GM18858 (cell line): Measurements from ENCODE around the gene SYNDIG1.

ENCODE experiments used
- ATAC-seq: cut with Tn5 transposase; IDR thresholded peaks from one replicate; pipeline ENCODE4 v1.9.1; 2021; ENCODE audit not compliant: unreplicated experiment

Gene SYNDIG1

DNA sequence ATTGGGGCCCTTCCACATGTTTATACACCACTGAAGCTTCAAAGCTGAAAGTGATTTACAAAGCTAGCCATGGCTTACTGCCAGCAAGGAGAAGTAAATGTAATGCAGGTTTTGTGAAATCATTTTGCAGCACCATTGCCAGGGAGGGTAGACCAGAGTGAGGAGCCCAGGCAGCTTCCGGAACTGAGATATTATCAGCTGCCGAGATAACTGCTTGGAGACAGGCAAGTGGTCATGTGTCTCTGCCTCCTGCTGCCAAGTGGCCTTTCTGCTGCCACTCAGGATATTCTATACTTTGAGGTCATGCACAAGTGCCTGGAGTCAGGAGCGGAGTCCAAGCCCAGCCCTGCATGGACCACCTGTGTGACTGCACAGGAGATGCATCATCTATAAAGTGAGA is 160.2 kb downstream of the SYNDIG1 start:
- ATAC-seq = no peak

- ATAC-seq = no peak
Observed at GRCh38 chr20:24630486-24631172, 161.2 kb downstream of the SYNDIG1 start.

DNA sequence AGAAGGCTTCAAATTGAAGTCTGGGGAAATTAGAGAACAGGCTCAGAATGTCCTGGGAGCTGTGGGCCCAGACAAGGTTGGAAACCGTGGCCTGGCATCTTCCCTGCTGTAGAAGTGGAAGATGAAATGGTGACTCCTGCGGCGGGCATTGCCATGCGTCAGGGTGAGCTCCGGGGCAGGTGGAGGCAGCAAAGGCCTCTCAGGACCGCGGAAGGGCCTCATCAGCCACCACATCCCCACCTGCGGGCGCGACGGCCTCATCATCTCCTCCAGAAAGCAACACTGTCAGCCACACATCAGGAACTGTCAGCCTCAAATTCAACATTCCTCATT is 161.7 kb downstream of the SYNDIG1 start:
- ATAC-seq = no peak

GRCh38 chr20:24632581-24632980 is 163.2 kb downstream of the SYNDIG1 start:
- ATAC-seq = no peak

DNA sequence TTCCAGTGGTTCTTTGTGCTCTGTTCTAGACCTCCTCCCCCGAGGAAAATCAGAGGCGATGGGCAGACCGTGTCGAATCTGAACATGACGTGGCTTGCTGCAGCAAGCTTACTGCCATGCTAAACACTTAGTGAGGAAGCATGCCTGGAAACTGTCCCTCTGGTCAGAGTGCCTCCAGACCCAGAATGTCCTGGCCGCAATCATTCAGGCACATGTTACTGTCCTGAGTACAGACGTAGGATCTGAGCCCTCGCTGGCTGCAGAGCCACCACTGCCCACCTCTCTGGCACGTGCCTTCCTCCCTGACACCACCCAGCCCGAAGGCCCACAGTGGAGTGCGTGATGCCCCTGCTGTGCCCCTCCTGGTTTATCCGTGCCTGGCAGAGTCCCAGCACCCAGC is 163.6 kb downstream of the SYNDIG1 start:
- ATAC-seq = no peak

DNA sequence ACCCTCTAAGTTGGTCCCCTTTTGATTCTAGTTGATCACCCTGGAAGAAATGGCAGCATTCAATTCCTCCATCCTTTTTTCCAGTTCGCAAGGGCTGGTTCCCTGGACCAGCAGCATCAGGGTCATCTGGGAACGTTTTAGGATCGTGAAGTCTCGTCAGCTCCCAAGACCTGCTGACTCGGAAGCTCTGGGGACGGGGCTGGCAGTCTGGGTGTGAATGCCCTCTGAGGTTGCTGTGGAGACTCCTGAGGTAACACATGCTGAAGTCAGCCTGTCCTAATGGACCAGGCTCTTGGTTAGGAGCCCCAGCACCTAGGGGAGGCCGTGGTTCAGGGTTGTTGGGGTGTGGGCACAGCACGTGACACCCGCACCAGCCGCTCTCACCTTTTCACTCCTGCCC is 164.1 kb downstream of the SYNDIG1 start:
- ATAC-seq = no peak

DNA sequence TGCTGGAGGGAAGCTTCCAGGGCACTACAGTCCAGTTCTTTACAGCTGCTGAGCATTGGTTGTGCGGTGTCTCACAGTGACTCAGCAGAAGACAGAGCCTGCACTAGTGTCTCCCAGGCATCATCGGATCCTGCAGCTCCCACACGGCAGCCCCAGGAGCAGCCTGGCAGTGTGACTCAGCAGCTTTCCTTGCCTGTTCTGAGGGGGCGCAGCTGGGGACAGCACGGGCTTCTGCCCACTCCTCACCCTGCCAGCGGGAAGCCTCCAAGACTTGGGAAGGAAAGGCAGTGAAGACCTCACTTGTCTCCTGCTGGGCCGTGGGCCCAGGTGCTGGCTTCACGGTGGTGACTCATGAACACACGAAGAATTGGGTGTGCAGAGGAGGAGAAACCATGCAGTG is 165.4 kb downstream of the SYNDIG1 start:
- no peak for ATAC-seq

GRCh38 chr20:24636626-24637025 is 167.2 kb downstream of the SYNDIG1 start:
- no peak for ATAC-seq

DNA sequence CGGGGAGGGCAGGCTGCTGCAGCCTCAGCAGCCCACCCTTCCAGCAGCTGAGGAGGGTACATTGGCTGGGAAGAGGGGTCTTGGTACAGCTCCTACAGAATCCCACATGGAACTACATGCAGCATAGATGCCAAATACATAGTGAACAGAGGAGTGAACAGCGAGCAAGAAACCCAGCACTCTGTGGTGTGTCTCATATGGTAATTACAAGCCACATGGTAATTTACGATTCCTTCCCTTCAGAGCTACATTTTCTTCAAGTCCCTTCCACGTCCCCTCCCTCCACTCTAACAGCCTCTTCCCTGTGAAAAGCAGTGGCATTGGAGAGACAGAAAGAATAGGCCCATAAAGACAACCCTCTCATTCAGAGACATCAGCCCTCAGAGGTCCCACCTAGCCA is 167.7 kb downstream of the SYNDIG1 start:
- no peak for ATAC-seq

- no peak for ATAC-seq
Observed at GRCh38 chr20:24637941-24638340, 168.5 kb downstream of the SYNDIG1 start.

DNA sequence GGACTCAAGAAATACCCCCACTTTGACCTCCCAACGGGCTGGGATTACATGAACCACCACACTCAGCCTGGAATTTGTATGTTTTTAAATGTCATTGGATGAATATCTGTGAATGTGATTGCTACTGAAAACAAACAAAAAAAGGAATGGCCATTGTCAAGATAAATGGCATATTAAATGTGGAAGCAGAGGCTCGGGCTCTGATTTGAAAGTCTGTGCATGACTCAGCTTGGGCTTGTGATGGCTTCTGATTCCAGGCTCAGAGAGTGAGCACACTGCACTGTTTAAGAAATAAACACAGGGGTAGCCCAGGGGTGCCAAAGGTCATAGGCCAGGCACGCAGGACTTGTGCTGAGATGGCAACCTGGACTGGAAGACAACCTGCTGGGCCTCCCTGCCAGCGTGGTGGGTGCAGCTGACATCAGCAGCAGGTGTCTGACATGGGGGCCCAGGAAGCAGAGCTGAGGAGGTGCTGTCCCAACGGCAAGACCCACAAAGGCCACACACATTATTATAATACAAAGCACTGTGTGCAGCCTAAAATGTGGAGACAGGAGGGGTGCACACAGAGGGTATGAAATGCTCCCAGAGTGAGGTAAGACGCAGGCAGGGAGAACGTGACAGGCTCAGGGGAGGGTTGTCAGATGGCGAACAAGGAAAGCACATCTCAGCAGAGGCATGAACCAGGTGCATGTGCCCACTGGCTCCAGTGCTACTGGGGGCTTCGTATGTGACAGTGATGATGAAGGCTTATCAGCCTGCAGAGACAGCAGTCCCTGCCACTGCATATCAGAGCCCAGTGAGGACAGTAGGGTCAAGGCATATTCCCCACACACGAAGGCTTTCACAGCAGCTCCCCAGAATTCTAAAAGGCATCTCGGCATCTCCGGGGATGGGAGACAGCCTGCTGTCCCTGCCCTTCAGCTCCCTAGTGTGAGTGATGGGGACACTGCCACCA is 169.4 kb downstream of the SYNDIG1 start:
- no peak for ATAC-seq

- no peak for ATAC-seq
Observed at GRCh38 chr20:24640276-24640675, 170.8 kb downstream of the SYNDIG1 start.

GRCh38 chr20:24640686-24641085 is 171.3 kb downstream of the SYNDIG1 start:
- no peak for ATAC-seq

DNA sequence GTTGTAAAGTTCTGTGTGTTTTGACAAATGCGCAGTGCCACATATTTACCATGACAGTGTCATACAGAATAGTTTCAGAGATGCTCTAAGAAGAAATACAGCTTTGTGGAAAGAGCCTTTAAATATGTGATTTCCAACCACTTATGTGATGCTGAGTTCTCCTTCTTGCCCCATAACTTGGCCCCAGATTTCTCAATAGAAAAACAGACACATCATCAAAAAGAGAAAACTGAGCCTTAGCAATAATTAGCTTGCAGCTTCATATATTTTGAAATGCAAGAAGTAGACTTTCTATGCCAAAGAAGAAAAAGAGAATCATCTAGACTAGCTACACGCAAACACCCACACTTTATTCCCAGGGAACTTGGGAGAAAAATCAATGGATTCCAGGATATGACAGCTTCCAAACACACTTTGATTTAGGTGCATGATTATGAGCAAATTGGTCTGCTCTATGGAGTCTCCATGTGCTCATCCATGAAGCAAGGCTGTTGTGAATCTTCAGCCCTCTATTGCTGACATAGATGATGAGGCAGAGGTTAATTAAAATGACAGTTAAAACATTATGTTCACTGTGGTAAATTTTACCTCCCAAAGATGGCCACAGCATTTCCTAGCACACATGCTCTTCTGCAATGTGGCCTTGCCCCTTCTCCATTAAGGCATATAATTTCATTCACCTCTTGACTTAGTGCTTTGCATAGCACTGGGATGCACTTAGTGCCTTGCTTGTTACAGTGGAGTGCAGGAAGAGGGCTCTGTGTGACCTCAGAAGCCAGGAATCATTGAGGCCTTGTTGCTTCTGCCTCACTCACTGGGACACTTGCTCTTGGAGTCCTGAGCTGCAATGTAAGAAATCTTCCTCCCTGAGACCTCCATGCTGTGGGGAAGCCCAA is 174.6 kb downstream of the SYNDIG1 start:
- no peak for ATAC-seq

DNA sequence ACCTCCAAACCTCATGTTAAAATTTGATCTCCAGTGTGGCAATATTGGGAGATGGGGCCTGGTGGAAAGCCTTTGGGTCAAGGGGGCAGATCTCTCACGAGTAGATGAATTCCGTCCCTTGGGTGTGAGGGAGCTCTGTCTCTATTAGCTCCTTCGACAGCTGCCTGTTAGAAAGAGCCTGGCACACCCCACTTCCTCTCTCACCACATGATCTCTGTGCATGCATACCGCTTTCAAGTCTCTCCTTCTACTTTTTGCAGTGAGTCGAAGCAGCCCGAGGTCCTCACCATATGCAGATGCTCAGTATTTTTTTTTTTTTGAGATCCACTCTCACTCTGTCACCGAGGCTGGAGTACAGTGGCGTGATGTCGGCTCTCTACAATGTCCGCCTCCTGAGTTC is 176.9 kb downstream of the SYNDIG1 start:
- no peak for ATAC-seq

DNA sequence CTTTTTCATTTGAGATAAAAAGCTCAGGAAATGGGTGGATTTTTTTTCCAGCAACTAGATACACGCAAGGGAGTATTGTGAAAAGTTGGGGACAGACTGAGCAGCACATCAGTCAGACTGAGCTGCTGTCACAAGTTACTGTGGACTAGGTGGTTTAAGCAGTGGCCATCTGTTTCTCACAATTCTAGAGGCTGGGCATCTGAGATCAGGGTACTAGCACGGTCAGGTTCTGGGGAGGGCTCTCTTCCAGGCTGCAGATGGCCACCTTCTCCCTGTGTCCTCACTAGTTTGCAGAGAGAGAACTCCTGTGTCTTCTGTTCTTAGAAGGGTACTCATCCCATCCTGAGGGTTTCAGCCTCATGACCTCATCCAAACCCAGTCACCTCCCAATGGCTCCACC is 178.3 kb downstream of the SYNDIG1 start:
- ATAC-seq = no peak

GRCh38 chr20:24648481-24648880 is 179.1 kb downstream of the SYNDIG1 start:
- no peak for ATAC-seq

- peak; percentile 68 for ATAC-seq
Observed at GRCh38 chr20:24648919-24649318, 179.5 kb downstream of the SYNDIG1 start.

GRCh38 chr20:24649787-24650490 is 180.5 kb downstream of the SYNDIG1 start:
- ATAC-seq = no peak

GRCh38 chr20:24651171-24651975 is 181.9 kb downstream of the SYNDIG1 start:
- ATAC-seq = no peak
